Raji (cell line): ENCODE measurements around the gene SLC6A9.

Experiments used
- POLR2A ChIP-seq: IDR thresholded peaks from 2 replicates; pipeline ENCODE4 v1.6.1; 2011; ENCODE audit warnings: low read depth, low read length, control low read depth; ENCODE audit not compliant: insufficient read depth

The SLC6A9 gene

DNA sequence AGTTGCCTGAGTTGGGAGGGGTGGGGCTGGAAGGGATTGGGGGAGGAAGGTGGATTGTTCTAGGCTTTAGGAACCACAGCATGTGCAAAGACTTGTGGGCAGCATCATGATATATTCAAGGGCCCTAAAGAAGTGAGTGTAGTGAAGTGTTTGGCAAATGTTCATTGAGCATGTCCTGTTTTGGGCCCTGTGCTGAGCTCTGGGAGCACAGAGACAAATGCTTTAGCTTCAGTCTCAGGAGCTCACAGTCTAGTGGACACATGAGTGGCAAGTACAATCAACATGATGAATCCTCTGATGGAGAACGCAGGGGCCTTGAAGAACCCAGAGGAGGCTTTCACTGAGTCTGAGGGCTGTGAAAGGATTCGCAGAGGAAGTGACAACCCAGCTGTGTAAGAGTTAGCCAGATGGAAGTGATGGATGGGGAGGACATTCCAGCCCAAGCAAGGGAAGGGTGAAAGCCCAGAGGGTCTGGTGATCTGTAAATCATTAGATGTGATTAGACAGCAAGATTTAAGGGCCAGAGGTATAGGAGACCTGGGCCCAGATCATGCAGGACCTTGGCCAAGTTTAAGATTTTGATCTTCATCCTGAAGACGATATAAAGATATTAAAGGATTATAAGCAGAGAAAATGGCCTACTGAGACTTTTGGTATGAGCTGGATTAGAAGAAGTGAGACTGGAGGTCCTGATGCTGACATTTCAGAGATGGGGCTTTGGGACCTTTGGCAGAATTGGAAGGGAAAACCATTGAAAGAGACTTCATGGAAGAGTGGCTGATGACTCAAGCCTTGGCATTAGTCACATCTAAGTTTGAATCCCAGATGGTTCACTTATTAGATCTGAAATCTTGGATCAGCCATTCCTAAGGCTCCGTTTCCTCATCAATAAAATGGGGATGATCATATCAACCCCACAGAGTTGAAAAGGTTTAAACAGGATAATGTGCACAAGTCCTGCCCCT lies 80.0 kb downstream of the SLC6A9 start:
- no peak for TF ChIP-seq POLR2A

DNA sequence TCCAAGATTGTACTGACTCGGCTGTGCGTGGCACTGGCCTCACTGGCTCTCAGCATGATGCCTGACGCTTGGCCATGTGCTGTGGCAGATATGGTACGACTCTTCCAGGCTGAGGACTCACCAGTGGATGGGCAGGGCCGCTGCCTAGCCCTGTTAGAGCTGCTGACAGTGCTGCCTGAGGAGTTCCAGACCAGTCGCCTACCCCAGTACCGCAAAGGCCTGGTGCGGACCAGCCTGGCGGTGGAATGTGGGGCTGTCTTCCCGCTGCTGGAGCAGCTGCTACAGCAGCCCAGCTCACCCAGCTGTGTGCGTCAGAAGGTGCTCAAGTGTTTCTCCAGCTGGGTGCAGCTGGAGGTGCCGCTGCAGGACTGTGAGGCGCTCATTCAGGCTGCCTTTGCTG lies 81.6 kb downstream of the SLC6A9 start:
- TF ChIP-seq POLR2A = no peak

DNA sequence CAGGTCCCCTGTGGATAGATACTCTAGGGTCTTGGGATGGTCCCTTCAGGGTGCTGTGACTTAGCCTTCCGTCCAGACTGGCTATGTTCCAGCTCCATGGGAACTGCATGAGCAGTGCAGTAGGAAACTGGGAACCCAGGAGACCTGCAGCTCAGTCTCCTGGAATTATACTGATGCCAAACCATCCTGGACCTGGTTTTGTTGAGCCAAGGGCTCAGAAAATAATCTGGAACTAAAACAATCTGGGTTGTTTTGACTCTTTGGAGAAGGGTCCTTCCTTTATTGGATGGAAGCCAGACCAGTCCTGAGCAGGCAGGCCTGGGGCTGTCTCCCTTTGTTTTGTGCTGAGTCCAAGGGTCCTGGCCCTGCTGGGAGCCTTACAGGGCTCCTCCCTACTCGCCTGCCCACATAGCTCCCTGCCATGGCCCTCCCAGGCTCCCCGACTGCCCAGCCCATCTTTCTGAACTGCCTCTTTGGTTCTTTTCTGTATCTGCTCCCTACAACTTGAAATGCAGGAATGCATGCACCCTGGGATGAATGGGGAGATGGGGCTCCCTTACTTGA lies 83.3 kb downstream of the SLC6A9 start:
- TF ChIP-seq POLR2A = no peak

DNA sequence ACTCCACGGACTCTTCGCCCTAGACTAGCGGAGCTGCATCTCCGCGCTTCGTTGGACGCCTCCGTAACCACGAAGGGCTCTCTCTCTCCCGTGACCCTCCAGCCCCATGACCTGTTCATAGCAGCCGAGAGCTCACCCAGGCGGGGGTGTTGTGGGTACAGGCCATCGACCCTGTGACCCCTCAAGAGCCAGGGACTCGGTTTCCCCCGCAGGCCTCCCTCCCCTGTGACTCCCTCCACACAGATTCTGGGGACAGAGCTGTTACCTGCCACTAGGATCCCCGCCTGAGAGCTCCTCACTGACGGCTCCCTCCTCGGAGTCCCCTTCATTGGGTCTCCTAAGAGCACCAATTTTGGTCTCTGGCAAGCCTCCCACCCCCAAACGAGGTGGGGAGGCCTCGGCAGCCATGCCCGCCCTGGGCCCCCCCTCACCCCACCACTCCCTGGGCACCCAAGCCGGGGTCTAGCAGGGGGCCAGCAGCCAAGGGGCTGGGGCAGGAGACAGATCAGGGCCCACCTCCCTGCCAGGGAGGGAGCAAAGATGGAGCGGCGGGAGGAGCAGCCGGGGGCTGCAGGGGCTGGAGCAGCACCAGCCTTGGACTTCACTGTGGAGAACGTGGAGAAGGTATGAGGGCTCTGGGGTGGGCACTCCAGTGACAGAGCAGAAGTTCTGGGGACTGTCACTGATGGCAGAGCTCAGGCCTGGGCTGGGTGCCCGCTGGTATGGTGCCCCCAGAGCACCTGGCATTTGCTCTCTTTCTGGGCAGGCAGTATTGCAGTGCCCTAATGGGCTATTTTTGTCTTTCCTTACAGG lies 84.0 kb downstream of the SLC6A9 start:
- TF ChIP-seq POLR2A = no peak
